Kasumi-1 (cell line): Measurements from ENCODE around the gene AUTS2.
"Not testable (repeated sequence)": the region's sequence is repeated elsewhere in the genome, so short reads cannot be mapped to it uniquely, and the experiment has no call there.

ENCODE experiments used
- DNase-seq, 2 experiments: peaks; one replicate each; lab custom pipeline; 2025; lab: John Stamatoyannopoulos, UW

AUTS2 gene

GRCh38 chr7:70349819-70350218 lies 751.5 kb downstream of the AUTS2 start:
- DNase-seq = no peak

- DNase-seq = no peak
These were observed 753.8 kb downstream of the AUTS2 start for GRCh38 chr7:70352088-70352487.

- DNase-seq = no peak
These were observed 754.6 kb downstream of the AUTS2 start for GRCh38 chr7:70352906-70353305.

- DNase-seq = no peak
These were observed 755.2 kb downstream of the AUTS2 start for GRCh38 chr7:70353330-70353945.

GRCh38 chr7:70353946-70354335 lies 755.7 kb downstream of the AUTS2 start:
- DNase-seq = no peak

GRCh38 chr7:70354409-70355169 lies 756.3 kb downstream of the AUTS2 start:
- no peak for DNase-seq

GRCh38 chr7:70355198-70356020 lies 757.1 kb downstream of the AUTS2 start:
- DNase-seq = no peak

GRCh38 chr7:70356085-70356786 lies 758.0 kb downstream of the AUTS2 start:
- DNase-seq = no peak

GRCh38 chr7:70356787-70357328 lies 758.6 kb downstream of the AUTS2 start:
- DNase-seq = no peak

GRCh38 chr7:70360557-70360956 lies 762.3 kb downstream of the AUTS2 start:
- no peak for DNase-seq

- DNase-seq = no peak
These were observed 763.5 kb downstream of the AUTS2 start for GRCh38 chr7:70361821-70362220.

- not testable (repeated sequence) for DNase-seq
These were observed 766.1 kb downstream of the AUTS2 start for GRCh38 chr7:70364393-70364792.

GRCh38 chr7:70371652-70372051 lies 773.4 kb downstream of the AUTS2 start:
- DNase-seq = no peak

GRCh38 chr7:70372768-70373515 lies 774.7 kb downstream of the AUTS2 start:
- no peak for DNase-seq

- DNase-seq = no peak
These were observed 776.7 kb downstream of the AUTS2 start for GRCh38 chr7:70374772-70375533.

- DNase-seq = no peak
These were observed 778.3 kb downstream of the AUTS2 start for GRCh38 chr7:70376561-70377031.

GRCh38 chr7:70377957-70378356 lies 779.7 kb downstream of the AUTS2 start:
- no peak for DNase-seq

GRCh38 chr7:70379210-70379609 lies 780.9 kb downstream of the AUTS2 start:
- DNase-seq = no peak

- DNase-seq = no peak
These were observed 782.2 kb downstream of the AUTS2 start for GRCh38 chr7:70380421-70381015.
